Glomerular endothelial cell (primary cell): ENCODE results near the gene ZXDA. TPM values are rescaled to one million over a fixed set of nuclear protein-coding genes. Genes with fewer than 3 reads are reported as not detected.
"Not testable (repeated sequence)": the region's sequence is repeated elsewhere in the genome, so short reads cannot be mapped to it uniquely, and the experiment has no call there.

Source experiments
- DNase-seq: peaks from one replicate; pipeline ENCODE4 v3.0.0-alpha.2; 2011; ENCODE audit warnings: low read depth, low spot score; ENCODE audit errors: extremely low read depth
- total RNA-seq: library from RNA; depleted of rRNA; stranded (reverse); fragments of >200 nt; gene quantifications from 2 replicates; pipeline ENCODE4 v1.2.3, GENCODE V29; 2015

The ZXDA gene
- 7.6 and 7.9 TPM in 2 replicates for total RNA-seq

- DNase-seq, result not testable (repeated sequence)
Observed at GRCh38 chrX:57910287-57910912, at the start of gene ZXDA. Gene ZXDA (minus strand): TSS chrX:57910458. CDS start chrX:57910420, 38 bp downstream.

GRCh38 chrX:57952320-57952678 is 42.0 kb upstream of the ZXDA start:
- DNase-seq, result no peak

- no peak for DNase-seq
Observed at GRCh38 chrX:57951666-57952319, 41.5 kb upstream of the ZXDA start.

- no peak for DNase-seq
Observed at GRCh38 chrX:57933321-57933720, 23.1 kb upstream of the ZXDA start.

GRCh38 chrX:57932266-57932665 is 22.0 kb upstream of the ZXDA start:
- DNase-seq, result no peak

- DNase-seq, result no peak
Observed at GRCh38 chrX:57930051-57930450, 19.8 kb upstream of the ZXDA start.

GRCh38 chrX:57929373-57929772 is 19.1 kb upstream of the ZXDA start:
- DNase-seq, result no peak

- no peak for DNase-seq
Observed at GRCh38 chrX:57925806-57926205, 15.5 kb upstream of the ZXDA start.

- DNase-seq, result no peak
Observed at GRCh38 chrX:57918750-57919436, 8.6 kb upstream of the ZXDA start.

- no peak for DNase-seq
Observed at GRCh38 chrX:57915680-57916079, 5.4 kb upstream of the ZXDA start.

GRCh38 chrX:57909595-57910286 is 517 bp downstream of the ZXDA start:
- not testable (repeated sequence) for DNase-seq

- DNase-seq, result not testable (repeated sequence)
Observed at GRCh38 chrX:57908972-57909594, 1.2 kb downstream of the ZXDA start.

- no peak for DNase-seq
Observed at GRCh38 chrX:57906790-57907189, 3.5 kb downstream of the ZXDA start.

GRCh38 chrX:57905141-57905540 is 5.1 kb downstream of the ZXDA start:
- DNase-seq, result no peak

- DNase-seq, result no peak
Observed at GRCh38 chrX:57904176-57904880, 5.9 kb downstream of the ZXDA start.

- DNase-seq, result no peak
Observed at GRCh38 chrX:57902633-57903032, 7.6 kb downstream of the ZXDA start.

- no peak for DNase-seq
Observed at GRCh38 chrX:57901466-57901865, 8.8 kb downstream of the ZXDA start.

GRCh38 chrX:57900975-57901374 is 9.3 kb downstream of the ZXDA start:
- peak; percentile 52 for DNase-seq

GRCh38 chrX:57899906-57900305 is 10.4 kb downstream of the ZXDA start:
- no peak for DNase-seq

GRCh38 chrX:57899064-57899463 is 11.2 kb downstream of the ZXDA start:
- DNase-seq, result no peak
